CD4-positive, alpha-beta T cell treated with Interleukin-10 for 1 hour (primary cell): ENCODE measurements around the gene CNDP1.

Experiments used
- DNase-seq: peaks from one replicate; pipeline ENCODE4 v3.0.0-alpha.2; 2020

Gene CNDP1

DNA sequence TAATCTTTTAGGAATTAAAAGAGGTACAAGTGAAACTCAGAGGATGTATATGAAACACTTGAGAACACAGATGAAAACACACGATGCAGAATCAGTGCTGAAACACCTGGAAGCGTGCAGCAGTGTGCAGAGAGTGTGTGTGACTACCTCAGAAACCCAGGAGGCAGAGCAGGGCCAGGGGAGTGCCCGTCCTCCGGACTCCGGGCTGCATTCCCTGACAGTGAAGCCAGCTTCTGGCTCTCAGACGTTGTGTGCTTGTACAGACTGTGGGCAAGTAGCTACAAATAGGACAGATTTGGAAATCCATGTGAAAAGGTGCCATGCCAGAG, 98.0 kb downstream of the CNDP1 start:
- no peak for DNase-seq

DNA sequence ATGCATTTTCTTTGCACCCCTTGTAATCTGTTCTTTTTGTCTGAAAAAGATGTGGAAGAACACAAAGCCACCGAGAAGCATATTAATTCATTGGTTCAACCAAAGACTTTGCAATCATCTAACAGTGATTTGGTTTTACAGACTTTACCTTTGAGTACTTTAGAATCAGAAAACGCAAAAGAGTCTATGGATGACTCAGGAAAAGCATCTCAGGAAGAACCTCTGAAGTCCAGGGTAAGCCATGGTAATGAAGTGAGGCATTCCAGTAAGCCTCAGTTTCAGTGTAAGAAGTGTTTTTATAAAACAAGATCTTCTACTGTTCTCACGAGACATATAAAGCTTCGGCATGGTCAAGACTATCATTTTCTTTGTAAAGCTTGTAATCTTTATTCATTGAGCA, 98.6 kb downstream of the CNDP1 start:
- DNase-seq: no peak

DNA sequence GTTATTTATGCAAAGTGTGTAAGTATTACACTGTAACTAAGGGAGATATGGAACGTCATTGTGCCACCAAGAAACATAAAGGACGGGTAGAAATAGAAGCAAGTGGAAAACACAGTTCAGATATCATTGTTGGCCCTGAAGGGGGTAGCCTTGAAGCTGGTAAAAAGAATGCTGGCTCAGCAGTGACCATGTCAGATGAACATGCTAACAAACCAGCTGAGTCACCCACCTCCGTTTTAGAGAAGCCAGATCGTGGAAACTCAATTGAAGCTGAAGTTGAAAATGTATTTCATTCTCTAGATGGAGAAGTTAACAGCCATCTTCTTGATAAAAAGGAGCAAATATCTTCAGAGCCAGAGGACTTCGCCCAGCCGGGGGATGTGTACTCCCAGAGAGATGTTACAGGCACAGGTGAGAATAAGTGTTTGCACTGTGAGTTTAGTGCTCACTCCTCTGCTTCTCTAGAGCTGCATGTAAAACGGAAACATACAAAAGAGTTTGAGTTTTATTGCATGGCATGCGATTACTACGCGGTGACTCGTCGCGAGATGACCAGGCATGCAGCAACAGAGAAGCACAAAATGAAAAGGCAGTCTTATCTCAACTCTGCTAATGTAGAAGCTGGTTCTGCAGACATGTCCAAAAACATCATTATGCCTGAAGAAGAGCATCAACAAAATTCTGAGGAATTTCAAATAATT, 99.5 kb downstream of the CNDP1 start:
- DNase-seq: no peak

DNA sequence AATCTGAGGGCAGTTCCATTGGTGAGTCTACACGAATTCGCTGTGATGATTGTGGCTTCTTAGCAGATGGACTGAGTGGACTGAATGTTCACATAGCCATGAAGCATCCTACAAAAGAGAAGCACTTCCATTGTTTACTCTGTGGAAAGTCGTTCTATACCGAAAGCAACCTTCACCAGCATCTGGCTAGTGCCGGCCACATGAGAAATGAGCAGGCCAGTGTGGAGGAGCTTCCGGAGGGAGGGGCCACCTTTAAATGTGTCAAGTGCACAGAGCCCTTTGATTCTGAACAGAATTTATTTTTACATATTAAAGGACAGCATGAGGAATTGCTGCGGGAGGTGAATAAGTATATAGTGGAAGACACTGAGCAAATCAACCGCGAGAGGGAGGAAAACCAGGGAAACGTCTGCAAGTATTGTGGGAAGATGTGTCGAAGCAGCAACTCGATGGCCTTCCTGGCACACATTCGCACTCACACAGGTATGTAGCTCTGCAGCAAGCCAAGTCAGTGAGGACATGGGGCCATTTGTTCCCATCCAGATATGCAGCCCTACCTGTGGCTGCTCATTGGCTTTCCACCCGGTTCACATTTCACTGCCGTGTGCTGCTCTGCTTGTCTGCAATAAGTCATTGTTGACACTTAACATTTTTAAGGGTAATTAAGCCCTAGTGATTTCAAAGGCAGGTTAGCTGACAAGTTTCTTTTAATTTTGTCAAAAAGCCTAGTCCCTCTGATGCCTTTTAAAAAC, 101.1 kb downstream of the CNDP1 start:
- DNase-seq: no peak
